GM18868 (cell line): ENCODE results near the gene SQSTM1.
A peak's percentile ranks its signal among the peaks of the same experiment; 100 is the strongest.
"Not testable (repeated sequence)": the region's sequence is repeated elsewhere in the genome, so short reads cannot be mapped to it uniquely, and the experiment has no call there.

Source experiments
- ATAC-seq: cut with Tn5 transposase; IDR thresholded peaks from one replicate; pipeline ENCODE4 v1.9.1; 2021; ENCODE audit warnings: mild to moderate bottlenecking, moderate library complexity; ENCODE audit not compliant: unreplicated experiment

SQSTM1 gene

DNA sequence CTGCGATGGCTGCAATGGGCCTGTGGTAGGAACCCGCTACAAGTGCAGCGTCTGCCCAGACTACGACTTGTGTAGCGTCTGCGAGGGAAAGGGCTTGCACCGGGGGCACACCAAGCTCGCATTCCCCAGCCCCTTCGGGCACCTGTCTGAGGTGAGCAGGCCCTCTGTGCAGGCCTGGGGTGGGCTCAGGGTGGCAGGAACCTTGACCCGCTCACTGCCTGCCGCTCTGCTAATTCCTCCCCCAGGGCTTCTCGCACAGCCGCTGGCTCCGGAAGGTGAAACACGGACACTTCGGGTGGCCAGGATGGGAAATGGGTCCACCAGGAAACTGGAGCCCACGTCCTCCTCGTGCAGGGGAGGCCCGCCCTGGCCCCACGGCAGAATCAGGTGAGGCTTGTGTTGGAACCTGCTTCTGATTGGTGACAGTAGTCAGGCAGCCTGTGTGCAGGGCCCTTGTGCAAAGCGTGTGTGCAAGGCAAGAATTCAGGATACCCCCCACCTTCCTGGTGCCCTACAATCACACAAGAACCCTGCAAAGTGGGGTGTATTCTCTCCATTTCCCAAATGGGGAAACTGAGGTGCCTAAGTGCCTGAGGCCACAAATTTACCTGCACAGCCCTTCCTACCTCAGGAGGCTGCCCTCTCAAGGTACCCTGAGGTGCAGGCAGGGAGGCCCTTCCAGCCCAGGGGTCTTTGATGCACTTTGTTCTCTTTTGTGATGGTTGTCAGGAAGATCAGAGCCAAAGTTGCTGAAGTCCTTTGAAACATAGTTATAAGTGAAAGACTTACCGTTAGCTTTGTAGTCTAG is 3.4 kb downstream of the SQSTM1 start:
- no peak for ATAC-seq

- no peak for ATAC-seq
These were observed 4.0 kb downstream of the SQSTM1 start for GRCh38 chr5:179824745-179825112.

DNA sequence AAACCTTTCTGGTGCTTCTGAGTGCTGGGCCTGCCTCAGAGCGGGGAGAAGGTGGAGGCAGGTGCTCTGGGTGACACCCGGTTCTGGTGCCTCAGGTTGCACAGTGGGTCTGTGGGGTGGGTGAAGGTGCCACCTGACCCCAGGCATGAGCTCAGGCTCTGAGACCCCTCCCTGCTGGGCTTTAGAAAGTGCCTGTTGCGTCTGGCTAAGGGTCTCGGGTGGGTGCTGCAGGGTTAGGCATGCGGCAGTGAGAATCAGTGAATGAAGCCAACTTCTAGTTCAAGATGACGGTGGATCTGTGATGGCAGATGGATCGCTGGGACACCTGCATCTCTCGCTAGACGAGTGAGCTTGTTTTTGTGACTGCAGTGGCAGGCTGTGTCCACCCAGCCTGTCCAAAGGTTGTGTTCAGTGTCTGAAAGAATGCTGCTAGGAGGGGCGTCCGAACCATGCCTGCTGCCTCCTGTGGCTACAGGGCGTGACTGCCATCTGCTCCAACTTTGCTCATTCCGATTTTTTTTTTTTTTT is 5.0 kb downstream of the SQSTM1 start:
- ATAC-seq: no peak

- no peak for ATAC-seq
These were observed 7.0 kb downstream of the SQSTM1 start for GRCh38 chr5:179827680-179828079.

DNA sequence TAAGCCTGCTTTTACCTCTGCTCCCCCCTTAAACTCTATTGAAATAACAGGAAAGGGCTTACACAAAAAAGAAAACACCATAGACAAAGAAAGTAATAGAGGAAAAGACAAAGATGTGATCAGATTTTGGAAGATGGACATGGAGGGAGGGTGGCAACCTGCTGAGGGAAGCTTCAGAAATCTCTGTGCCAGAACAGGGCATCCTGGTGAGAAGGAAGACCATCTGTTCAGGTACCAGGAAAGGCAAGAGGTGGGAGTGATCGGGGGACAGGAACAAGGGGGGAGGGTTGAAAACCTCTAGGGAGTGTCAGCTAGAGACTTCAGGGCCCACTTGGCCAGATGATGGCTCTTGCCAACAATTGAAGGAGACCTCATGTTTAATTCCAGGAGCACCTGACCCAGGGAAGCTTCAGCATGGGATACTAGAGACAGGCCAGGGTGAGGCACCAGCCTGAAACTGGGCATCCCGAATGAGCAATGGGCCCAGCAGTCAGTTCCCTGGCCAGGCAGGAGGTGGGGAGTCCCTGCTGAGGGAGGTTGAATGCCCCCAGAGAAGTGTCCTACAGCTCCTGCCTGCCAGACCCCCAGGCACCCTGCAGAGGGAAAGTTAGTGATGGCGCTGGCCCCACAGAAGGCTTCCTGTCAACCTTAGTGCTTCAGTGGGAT is 8.2 kb downstream of the SQSTM1 start:
- no peak for ATAC-seq

DNA sequence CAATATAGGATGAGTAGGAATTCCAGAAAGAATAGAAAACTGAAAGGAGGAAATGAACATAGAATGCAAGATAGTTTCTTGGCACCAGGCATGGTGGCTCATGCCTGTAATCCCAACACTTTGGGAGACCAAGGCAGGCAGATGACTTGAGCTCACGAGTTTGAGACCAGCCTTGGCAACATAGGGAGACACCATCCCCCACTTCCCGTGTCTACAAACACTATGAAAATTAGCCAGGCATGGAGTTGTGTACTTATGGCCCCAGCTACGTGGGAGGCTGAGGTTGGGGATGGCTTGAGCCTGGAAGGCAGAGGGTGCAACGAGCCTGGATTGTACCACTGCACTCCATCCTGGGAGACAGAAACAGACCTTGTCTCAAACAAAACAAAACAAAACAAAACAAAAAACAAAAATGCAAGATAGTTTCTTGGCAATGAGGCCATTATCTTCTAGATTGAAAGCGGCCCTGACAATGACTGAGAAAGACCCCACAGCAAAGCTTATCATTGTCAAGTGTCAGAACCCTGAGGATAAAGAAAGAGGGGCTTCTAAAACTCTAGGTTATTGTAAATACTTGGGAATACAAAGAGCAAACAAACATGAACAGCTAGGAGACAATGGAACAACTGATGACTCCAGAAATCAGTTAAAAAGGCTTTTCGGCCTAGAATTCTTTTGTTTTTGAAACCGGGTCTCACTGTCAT is 9.2 kb downstream of the SQSTM1 start:
- ATAC-seq: no peak

DNA sequence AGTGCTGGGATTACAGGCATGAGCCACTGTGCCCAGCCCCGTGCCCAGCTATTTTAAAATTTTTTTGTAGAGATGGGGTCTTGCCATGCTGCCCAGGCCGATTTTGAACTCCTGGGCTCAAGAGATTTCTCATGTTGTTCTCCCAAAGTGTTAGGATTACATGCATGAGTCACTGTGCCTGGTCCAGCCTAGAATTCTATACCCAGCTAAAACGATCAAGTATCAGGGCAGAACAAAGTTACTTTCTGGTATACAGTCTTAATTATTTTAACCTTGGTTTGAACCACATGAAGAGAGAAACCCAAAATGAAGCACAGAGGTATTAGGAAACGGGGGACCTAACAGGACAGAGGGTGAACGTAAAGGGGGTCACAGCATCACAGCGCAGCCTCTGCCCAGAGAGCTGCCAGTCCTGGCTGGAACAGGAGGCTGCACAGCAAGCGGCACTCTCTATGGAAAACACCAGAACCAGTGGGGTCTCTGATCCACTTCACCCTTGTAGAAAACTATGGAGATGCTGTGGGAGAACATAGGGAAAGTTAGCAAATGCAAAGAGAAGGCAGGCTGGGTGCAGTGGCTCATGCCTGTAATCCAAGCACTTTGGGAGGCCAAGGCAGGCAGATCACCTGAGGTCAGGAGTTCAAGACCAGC is 10.2 kb downstream of the SQSTM1 start:
- ATAC-seq: no peak

DNA sequence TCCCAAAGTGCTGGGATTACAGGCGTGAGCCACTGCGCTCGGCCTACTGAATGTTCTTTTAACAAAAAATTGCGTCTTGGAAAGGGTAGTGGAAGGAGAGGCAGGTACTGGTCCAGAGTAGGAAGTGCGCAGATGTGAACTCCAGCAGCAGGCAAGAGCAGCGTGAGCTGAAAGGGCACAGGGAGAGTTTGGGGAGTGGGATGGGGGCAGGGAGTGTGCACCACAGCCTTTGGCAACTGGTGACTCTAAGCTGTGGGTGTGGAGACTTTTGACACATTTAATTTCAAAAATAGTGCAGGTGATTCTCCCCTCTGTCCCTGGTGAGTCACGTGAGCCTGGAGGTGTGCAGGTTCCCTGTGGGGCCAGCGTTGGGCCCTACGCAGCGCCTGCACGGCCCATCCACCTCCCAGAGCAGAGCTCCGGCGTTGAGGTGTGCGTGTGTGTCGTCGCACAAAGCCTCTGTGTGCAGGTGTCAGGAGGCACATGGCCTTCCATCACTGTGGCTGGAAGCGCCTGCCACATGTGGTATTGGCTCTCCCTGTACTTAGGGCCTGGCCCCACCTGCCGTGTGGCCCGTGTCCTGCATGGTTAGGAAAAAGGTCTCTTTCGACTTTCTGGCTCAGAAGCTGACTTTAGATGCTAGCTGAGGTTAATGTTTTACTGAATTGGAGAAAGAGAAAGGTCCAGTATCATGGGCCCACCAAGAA is 11.5 kb downstream of the SQSTM1 start:
- ATAC-seq: no peak

GRCh38 chr5:179833056-179833708 is 12.5 kb downstream of the SQSTM1 start:
- no peak for ATAC-seq

DNA sequence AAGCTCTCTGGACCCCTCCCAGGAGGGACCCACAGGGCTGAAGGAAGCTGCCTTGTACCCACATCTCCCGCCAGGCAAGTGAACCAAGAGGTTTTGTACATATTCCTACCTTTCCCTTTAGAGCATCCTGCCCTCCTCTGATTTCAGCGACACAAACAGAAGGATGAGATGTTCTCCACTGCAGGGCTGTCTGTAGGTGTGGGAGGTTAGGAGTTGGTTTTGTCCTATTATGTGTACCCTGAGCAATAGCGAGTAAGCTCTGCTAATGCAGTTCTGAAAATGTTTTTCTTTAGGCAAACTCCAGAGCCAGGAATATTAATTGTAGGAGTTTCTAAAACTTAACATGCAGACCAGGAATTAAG is 13.0 kb downstream of the SQSTM1 start:
- ATAC-seq: no peak

DNA sequence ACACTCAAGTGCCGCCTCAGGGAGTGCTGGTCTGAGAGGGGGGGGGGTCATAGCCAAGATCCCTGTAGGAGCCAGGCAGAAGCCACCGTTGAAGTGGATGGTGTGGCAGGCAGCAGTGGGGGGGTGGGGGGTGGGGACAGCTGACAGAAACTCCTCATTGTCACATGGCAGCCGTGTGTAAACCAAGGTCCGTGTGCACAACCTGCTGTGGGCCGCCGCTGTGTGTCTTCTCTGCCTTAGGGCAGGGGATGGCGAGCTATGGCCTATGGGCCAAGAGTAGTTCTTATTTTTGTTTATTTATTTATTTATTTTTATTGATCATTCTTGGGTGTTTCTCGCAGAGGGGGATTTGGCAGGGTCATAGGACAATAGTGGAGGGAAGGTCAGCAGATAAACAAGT is 13.4 kb downstream of the SQSTM1 start:
- ATAC-seq: no peak

DNA sequence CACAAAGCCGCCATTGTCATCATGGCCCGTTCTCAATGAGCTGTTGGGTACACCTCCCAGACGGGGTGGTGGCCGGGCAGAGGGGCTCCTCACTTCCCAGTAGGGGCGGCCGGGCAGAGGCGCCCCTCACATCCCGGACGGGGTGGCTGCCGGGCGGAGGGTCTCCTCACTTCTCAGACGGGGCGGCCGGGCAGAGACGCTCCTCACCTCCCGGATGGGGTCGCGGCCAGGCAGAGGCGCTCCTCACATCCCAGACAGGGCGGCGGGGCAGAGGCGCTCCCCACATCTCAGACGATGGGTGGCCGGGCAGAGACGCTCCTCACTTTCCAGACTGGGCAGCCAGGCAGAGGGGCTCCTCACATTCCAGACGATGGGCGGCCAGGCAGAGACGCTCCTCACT is 14.2 kb downstream of the SQSTM1 start:
- ATAC-seq: not testable (repeated sequence)

GRCh38 chr5:179836225-179837019 is 15.7 kb downstream of the SQSTM1 start:
- peak; percentile 59 for ATAC-seq

- no peak for ATAC-seq
These were observed 16.6 kb downstream of the SQSTM1 start for GRCh38 chr5:179837076-179838011.

- ATAC-seq: no peak
These were observed 18.9 kb downstream of the SQSTM1 start for GRCh38 chr5:179839328-179840256.

DNA sequence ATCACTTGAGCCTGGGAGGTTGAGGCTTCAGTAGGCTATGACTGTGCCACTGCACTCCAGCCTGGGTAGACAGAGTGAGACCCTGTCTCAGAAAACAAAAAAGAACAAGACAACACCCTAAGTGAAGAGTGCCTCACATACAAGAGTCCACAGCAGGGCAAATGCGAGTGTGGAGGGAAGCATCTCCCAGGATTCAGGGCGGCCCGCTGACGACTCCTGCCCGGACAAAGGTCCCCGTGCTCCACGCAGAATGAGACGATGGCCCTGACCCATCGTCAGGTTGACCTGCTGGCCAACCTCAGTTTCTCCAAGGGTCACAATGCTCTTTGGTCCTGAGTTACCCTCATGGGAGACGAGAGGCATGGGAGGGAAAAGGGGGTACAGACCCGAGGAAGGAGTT is 19.6 kb downstream of the SQSTM1 start:
- no peak for ATAC-seq

DNA sequence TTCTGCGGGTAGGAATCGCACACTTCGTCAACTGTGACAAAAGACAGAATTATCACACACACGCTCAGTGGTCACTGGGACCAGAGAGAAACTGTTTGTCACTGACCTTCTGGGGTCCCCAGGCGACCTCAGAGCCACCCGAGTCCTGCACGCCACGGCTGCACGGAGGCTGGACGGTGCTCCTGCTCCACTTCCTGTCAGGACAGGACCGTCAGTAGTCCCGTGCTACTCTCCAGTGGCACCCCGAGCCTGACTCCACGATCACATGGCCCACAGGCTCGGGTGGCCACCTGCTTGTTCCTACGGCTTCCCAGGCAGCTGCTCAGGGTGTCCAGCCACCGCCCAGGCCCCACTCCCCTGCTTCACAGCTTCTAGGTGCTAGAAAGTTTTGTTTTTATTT is 20.1 kb downstream of the SQSTM1 start:
- ATAC-seq: no peak
